Colonic mucosa (tissue), 4 donors: ENCODE results near the gene ABHD2. TPM values are rescaled to one million over a fixed set of nuclear protein-coding genes. Genes with fewer than 3 reads are reported as not detected.

ENCODE experiments used
- DNase-seq: peaks from one replicate; pipeline ENCODE4 v3.0.0-alpha.2; 2020
- H3K27ac ChIP-seq: fragments of 200-600 bp; one replicate; pipeline ENCODE4 v1.8.0; 2021
- H3K27me3 ChIP-seq: fragments of 200-600 bp; one replicate; pipeline ENCODE4 v1.8.0; 2021
- H3K36me3 ChIP-seq: fragments of 200-600 bp; one replicate; pipeline ENCODE4 v1.8.0; 2021
- H3K4me1 ChIP-seq: fragments of 200-600 bp; one replicate; pipeline ENCODE4 v1.8.0; 2021; ENCODE audit warnings: mild to moderate bottlenecking
- H3K4me3 ChIP-seq: fragments of 200-600 bp; one replicate; pipeline ENCODE4 v1.8.0; 2021
- H3K9ac ChIP-seq, 2 donors: one replicate each; pipeline ENCODE4 v1.7.0; 2013; ENCODE audit warnings: control low read depth in 2 of 2, low read depth in 2 of 2, low read length in 2 of 2
- H3K9me3 ChIP-seq: fragments of 200-600 bp; one replicate; pipeline ENCODE4 v1.8.0; 2021
- intact Hi-C: fragments of 100-400 bp; cut with DNase I; formaldehyde crosslinking; loops from one replicate; pipeline ENCODE4 v1.14.1; 2022
- total RNA-seq, 2 donors: library from RNA; stranded (reverse); fragmentation: NEBNext Ultra II Directional in 1 of 2; extraction: Animal tissue kit (Norgen Biotek cat#: 25700) in 1 of 2; gene quantifications; one replicate each; pipeline ENCODE4 v1.2.1, GENCODE V29; 2021
- TF ChIP-seq, protein P1 (sequence below): fragments of 200-600 bp; IDR thresholded peaks from one replicate; pipeline ENCODE4 v1.8.0; 2022; ENCODE audit warnings: antibody characterized with exemption, mild to moderate bottlenecking
- donor health status: healthy.
- donor health status: DM: no; HTN: no; CAD: no.
- donor health status: DM: no; HTN: no; CAD: no.

The ABHD2 gene
- total RNA-seq, 2 donors from 2014 or later: 71.5 to 86.7 TPM

DNA sequence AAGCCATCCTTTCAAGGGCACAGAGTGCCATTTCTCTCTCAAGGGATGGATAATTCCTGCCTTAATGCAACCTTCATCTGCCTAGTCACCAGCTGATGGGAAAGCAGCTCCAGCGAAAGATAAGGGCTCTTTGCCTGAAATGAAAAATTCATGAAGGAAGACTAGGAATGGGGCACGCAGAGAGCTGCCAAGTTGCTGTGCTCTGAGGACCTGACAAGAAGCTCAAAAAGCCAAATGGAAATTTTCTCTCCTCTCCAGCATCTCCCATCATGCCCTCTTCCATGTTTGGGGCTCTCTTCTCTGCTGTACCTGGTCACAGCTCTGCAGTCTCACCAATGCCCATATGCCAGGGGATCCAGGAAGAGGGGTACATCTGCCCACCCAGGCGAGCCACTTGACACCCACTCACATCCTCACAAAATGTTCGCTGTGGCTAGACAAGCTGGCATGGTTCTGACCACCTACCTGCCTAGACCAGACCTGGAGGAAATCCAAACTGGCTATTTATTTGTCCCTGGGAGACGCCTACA, 29.3 kb upstream of the ABHD2 start:
- Histone ChIP-seq H3K4me3 (no peak overlapping the region), H3K36me3 (no peaks in the 10 kb centered on the region), H3K9me3 (no peaks in the 10 kb centered on the region), H3K9ac (no peak overlapping the region), H3K4me1 (no peaks in the 10 kb centered on the region), H3K27ac (no peak overlapping the region), H3K27me3 (no peaks in the 10 kb centered on the region)
- intact Hi-C loops: loop anchor here (5.0 kb wide), 1 partner anchor 73 kb away; no protein-coding TSS in a partner anchor
- TF ChIP-seq, protein P1, sequence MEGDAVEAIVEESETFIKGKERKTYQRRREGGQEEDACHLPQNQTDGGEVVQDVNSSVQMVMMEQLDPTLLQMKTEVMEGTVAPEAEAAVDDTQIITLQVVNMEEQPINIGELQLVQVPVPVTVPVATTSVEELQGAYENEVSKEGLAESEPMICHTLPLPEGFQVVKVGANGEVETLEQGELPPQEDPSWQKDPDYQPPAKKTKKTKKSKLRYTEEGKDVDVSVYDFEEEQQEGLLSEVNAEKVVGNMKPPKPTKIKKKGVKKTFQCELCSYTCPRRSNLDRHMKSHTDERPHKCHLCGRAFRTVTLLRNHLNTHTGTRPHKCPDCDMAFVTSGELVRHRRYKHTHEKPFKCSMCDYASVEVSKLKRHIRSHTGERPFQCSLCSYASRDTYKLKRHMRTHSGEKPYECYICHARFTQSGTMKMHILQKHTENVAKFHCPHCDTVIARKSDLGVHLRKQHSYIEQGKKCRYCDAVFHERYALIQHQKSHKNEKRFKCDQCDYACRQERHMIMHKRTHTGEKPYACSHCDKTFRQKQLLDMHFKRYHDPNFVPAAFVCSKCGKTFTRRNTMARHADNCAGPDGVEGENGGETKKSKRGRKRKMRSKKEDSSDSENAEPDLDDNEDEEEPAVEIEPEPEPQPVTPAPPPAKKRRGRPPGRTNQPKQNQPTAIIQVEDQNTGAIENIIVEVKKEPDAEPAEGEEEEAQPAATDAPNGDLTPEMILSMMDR: no peak
- DNase-seq: no peak

DNA sequence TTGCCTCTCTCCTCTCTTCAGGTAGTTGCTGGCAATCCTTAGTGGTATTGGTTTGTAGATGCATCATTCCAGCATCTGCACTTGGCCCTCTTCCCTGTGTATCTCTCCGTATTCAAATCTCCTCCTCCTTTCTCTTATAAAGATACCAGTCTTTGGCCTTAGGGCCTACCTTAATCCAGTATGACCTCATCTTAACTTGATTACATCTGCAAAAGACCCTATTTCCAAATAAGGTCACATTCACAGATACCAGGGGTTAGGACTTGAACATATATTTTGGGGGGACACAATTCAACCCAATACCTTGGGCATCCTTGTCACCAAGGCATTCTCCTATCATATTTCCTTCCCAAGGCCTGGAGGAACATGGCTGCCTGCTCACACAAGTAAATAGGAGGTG, 22.0 kb upstream of the ABHD2 start:
- intact Hi-C loops: no loop called here
- Histone ChIP-seq H3K36me3 (no peaks in the 10 kb centered on the region), H3K9ac (no peak overlapping the region), H3K4me3 (no peak overlapping the region), H3K9me3 (no peaks in the 10 kb centered on the region), H3K4me1 (no peaks in the 10 kb centered on the region), H3K27ac (no peak overlapping the region), H3K27me3 (no peaks in the 10 kb centered on the region)
- DNase-seq: no peak
- TF ChIP-seq, protein P1: no peak

DNA sequence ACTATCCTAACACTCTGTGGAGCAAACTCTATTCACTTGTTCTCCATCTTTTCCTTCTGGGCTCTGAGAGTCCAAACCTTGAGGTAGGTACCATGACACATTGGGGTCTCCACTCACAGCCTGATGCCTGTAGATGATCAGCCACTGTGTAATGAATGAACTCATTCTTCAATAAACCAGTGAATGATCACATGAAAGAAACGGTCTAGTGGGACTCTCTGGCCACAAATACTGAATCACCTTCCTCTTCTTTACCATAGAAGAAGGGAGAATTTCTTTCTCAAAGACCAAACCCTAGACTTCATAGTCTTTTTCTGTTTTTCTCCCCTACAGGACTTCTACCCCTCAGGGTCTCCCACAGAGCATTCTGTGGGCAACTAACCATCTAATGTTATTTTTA, 20.5 kb upstream of the ABHD2 start:
- H3K27ac ChIP-seq: no peak overlapping the region
- TF ChIP-seq, protein P1: no peak
- intact Hi-C loops: no loop called here

DNA sequence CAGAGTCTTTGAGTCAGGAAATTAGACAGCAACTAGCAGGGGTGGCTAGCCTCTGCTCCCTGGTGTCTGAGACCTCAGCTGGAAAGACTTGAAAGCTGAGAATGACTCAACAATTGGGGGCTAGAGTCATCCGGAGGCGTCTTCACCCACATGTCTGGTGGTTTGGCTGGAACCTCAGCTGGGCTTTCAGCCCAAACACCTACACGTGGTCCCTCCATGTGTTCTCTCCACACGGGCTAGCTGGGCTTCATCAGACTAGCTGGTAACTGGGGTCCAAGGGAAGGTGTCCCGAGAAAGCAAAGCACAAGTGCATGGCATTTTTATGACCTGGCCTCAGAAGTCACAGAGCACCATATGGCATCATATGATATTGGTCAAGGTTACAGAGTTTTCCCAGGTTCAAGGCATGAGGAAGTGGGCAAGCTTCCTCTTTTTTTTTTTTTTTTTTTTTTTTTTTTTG, 19.9 kb upstream of the ABHD2 start:
- Histone ChIP-seq H3K4me3 (no peak overlapping the region), H3K27me3 (no peaks in the 10 kb centered on the region), H3K9me3 (no peaks in the 10 kb centered on the region), H3K9ac (no peak overlapping the region), H3K4me1 (no peaks in the 10 kb centered on the region), H3K27ac (no peak overlapping the region), H3K36me3 (no peaks in the 10 kb centered on the region)
- DNase-seq: no peak
- TF ChIP-seq, protein P1: no peak
- intact Hi-C loops: no loop called here

More for the DNA sequence above, 20.5 kb upstream of the ABHD2 start:
- Histone ChIP-seq H3K9me3 (no peaks in the 10 kb centered on the region), H3K9ac (no peak overlapping the region), H3K4me3 (no peak overlapping the region), H3K27me3 (no peaks in the 10 kb centered on the region), H3K36me3 (no peaks in the 10 kb centered on the region), H3K4me1 (no peaks in the 10 kb centered on the region)
- DNase-seq: no peak

DNA sequence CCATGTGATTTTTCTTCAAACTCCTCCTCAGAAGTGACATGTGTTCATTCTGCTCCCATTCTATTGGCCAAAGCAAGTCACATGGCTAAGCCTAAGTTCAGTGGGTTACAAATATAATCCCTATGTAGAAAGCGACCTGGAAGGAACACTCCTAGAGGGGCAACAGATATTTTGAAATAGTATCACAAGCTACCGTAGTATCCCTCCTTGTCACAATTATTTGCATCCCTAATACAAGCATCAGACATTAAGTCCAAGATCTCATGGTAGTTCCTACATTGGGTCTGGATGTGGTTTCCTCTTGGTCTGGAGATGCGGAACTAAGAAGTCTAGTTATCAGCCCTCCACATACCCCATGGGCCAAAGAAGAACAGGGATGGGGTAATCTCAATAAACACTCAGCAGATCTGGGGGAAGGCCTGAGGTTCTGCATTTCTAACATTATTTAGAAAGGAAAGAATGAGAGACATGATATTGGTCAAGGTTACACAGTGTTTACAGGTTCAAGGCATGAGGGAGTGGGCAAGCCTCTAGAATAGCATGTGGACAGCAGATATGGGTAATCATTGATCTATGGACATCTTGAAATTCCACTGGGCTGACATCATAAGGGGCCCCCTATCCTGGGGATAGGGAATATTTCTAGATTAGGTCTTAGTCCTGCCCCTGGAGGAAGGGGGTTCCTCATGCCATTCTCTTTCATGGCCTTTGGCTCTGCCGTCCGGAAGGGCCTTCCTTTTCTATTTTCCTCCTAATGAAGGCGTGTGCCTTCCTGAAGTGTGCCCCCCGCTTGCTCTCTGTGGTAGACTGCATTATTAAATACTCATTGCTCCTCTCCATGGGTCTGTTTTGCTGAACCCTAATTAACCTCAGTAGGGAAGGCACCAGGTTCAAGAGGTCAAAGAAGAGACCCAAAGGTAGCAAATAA, 17.8 kb upstream of the ABHD2 start:
- Histone ChIP-seq H3K9ac (no peak overlapping the region), H3K4me1 (no peaks in the 10 kb centered on the region), H3K9me3 (no peaks in the 10 kb centered on the region), H3K4me3 (no peak overlapping the region), H3K36me3 (no peaks in the 10 kb centered on the region), H3K27ac (no peak overlapping the region), H3K27me3 (no peaks in the 10 kb centered on the region)
- no peak for DNase-seq
- TF ChIP-seq, protein P1: no peak
- intact Hi-C loops: no loop called here
